Trophoblast cell (in vitro differentiated cells and primary cell): ENCODE data around the gene FES.
A peak's percentile ranks its signal among the peaks of the same experiment; 100 is the strongest.

Source experiments
- DNase-seq, 2 donors: peaks; one replicate each; pipeline ENCODE4 v3.0.0-alpha.2; 2016
- H2AFZ ChIP-seq: 2 replicates; pipeline ENCODE4 v1.6.1; 2013; ENCODE audit warnings: low read length, moderate library complexity, mild to moderate bottlenecking; ENCODE audit not compliant: insufficient read depth, poor library complexity
- H2AK5ac ChIP-seq: 2 replicates; pipeline ENCODE4 v1.6.1; 2013; ENCODE audit warnings: mild to moderate bottlenecking, low read length
- H2BK120ac ChIP-seq: 2 replicates; pipeline ENCODE4 v1.6.1; 2013; ENCODE audit warnings: low read length, mild to moderate bottlenecking, moderate library complexity; ENCODE audit not compliant: insufficient read depth, poor library complexity
- H2BK12ac ChIP-seq: 2 replicates; pipeline ENCODE4 v1.6.1; 2013; ENCODE audit warnings: mild to moderate bottlenecking, low read length, moderate library complexity
- H2BK5ac ChIP-seq: 2 replicates; pipeline ENCODE4 v1.6.1; 2013; ENCODE audit warnings: low read length, low read depth, moderate library complexity, mild to moderate bottlenecking; ENCODE audit not compliant: poor library complexity
- H3K14ac ChIP-seq: 2 replicates; pipeline ENCODE4 v1.6.1; 2013; ENCODE audit warnings: mild to moderate bottlenecking, low read length
- H3K18ac ChIP-seq: 2 replicates; pipeline ENCODE4 v1.6.1; 2013; ENCODE audit warnings: mild to moderate bottlenecking, low read length
- H3K23ac ChIP-seq: 2 replicates; pipeline ENCODE4 v1.6.1; 2013; ENCODE audit warnings: low read length
- H3K27ac ChIP-seq: 2 replicates; pipeline ENCODE4 v1.5.1; 2013; ENCODE audit warnings: low read depth, mild to moderate bottlenecking, inconsistent platforms, low read length, moderate library complexity
- H3K27me3 ChIP-seq: 2 replicates; pipeline ENCODE4 v1.6.1; 2013; ENCODE audit warnings: inconsistent platforms, mild to moderate bottlenecking, low read length, moderate library complexity; ENCODE audit not compliant: insufficient read depth
- H3K36me3 ChIP-seq, 2 experiments: 1 replicate in 1 of 2; 2 replicates in 1 of 2; pipeline ENCODE4 v1.6.1; 2013; ENCODE audit warnings: low read length in 2 of 2, mild to moderate bottlenecking in 2 of 2, moderate library complexity in 1 of 2; ENCODE audit not compliant: insufficient read depth in 2 of 2, control insufficient read depth in 1 of 2
- H3K4ac ChIP-seq: 2 replicates; pipeline ENCODE4 v1.6.1; 2013; ENCODE audit warnings: low read depth, mild to moderate bottlenecking, low read length, moderate library complexity
- H3K4me1 ChIP-seq, 2 experiments: 1 replicate in 1 of 2; 2 replicates in 1 of 2; pipeline ENCODE4 v1.6.1; 2013; ENCODE audit warnings: low read length in 2 of 2, mild to moderate bottlenecking in 2 of 2, moderate library complexity in 1 of 2; ENCODE audit not compliant: insufficient read depth in 2 of 2, control insufficient read depth in 1 of 2
- H3K4me2 ChIP-seq: 2 replicates; pipeline ENCODE4 v1.6.1; 2013; ENCODE audit warnings: inconsistent platforms, mild to moderate bottlenecking, low read length, moderate library complexity
- H3K4me3 ChIP-seq: 2 replicates; pipeline ENCODE4 v1.5.1; 2013; ENCODE audit warnings: mild to moderate bottlenecking, low read depth, low read length, inconsistent platforms
- H3K79me1 ChIP-seq: one replicate; pipeline ENCODE4 v1.6.1; 2013; ENCODE audit warnings: low read length
- H3K79me2 ChIP-seq: 2 replicates; pipeline ENCODE4 v1.6.1; 2013; ENCODE audit warnings: low read length, mild to moderate bottlenecking; ENCODE audit not compliant: control insufficient read depth, insufficient read depth, poor library complexity
- H3K9ac ChIP-seq: 2 replicates; pipeline ENCODE4 v1.6.1; 2013; ENCODE audit warnings: mild to moderate bottlenecking, low read length
- H3K9me3 ChIP-seq: 2 replicates; pipeline ENCODE4 v1.6.1; 2013; ENCODE audit warnings: low read depth, mild to moderate bottlenecking, control low read depth, inconsistent platforms, low read length; ENCODE audit not compliant: insufficient read depth
- H4K12ac ChIP-seq: 2 replicates; pipeline ENCODE4 v1.6.1; 2013; ENCODE audit warnings: low read depth, mild to moderate bottlenecking, low read length, moderate library complexity
- H4K8ac ChIP-seq: 2 replicates; pipeline ENCODE4 v1.6.1; 2013; ENCODE audit warnings: low read depth, mild to moderate bottlenecking, low read length, moderate library complexity
- H4K91ac ChIP-seq: one replicate; pipeline ENCODE4 v1.6.1; 2013; ENCODE audit warnings: low read depth, mild to moderate bottlenecking, low read length, moderate library complexity
- WGBS: extraction: QIAGEN DNeasy Blood & Tissue Kit; methylation state at CpG from one replicate; pipeline ENCODE4 v1.1.7; 2013; ENCODE audit warnings: missing lambda C conversion rate; ENCODE audit not compliant: insufficient read length, insufficient coverage; ENCODE audit errors: extremely low coverage; 5-methylcytosine and 5-hydroxymethylcytosine counted together

The FES gene

DNA sequence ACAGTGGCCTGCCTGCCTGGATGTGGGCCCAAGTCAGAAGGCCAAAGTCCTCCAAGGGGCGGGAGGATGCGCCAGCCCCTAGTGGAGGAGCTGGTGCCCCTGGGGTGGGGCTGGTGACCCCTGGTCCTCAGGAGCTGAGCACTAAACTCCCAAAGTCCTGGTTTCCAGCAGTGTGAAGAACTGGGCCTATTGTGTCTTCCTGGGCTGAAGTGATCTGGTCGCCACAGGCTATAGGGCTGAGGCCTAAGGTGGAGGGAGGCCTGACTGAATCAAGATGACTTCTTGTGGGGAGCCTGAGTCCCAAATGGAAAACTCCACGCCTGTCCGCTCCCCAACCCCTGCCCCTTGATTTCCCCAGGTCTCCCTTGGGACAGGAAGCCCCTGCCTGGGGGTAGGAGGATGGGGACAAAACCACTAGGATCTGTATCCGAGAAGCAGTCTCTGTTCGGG is 753 bp upstream of the FES start:
- H3K4me1 ChIP-seq, result peaks cover 22 to 24% of the 10 kb centered on the region in 2 experiments
- H4K12ac ChIP-seq, result peak overlapping the region; percentile 93
- peak overlapping the region; percentile 76 for H2AFZ ChIP-seq
- peaks cover 20% of the 10 kb centered on the region for H3K79me1 ChIP-seq
- H3K9me3 ChIP-seq, result peaks cover 5% of the 10 kb centered on the region
- H2BK12ac ChIP-seq, result no peak overlapping the region
- no peak overlapping the region for H3K23ac ChIP-seq
- peak overlapping the region; percentile 96 for H4K91ac ChIP-seq
- DNase-seq, result no peak
- peak overlapping the region; percentile 94 for H2BK120ac ChIP-seq
- H3K79me2 ChIP-seq, result peaks cover 9% of the 10 kb centered on the region
- H3K18ac ChIP-seq, result peak overlapping the region; percentile 97
- H3K9ac ChIP-seq, result no peak overlapping the region
- peak overlapping the region; percentile 95 for H3K14ac ChIP-seq
- peak overlapping the region; percentile 85 for H2BK5ac ChIP-seq
- peak overlapping the region; percentile 87 for H3K4ac ChIP-seq
- peak overlapping the region; percentile 54 for H3K4me2 ChIP-seq
- H3K27ac ChIP-seq, result peak overlapping the region; percentile 92
- no peaks in the 10 kb centered on the region for H3K27me3 ChIP-seq
- peak overlapping the region; percentile 98 for H4K8ac ChIP-seq
- H3K4me3 ChIP-seq, result no peak overlapping the region
- peaks cover 49 to 55% of the 10 kb centered on the region in 2 experiments for H3K36me3 ChIP-seq
- H2AK5ac ChIP-seq, result no peak overlapping the region
- WGBS, result no CpG with 5 or more reads among the region's 7 CpGs

DNA sequence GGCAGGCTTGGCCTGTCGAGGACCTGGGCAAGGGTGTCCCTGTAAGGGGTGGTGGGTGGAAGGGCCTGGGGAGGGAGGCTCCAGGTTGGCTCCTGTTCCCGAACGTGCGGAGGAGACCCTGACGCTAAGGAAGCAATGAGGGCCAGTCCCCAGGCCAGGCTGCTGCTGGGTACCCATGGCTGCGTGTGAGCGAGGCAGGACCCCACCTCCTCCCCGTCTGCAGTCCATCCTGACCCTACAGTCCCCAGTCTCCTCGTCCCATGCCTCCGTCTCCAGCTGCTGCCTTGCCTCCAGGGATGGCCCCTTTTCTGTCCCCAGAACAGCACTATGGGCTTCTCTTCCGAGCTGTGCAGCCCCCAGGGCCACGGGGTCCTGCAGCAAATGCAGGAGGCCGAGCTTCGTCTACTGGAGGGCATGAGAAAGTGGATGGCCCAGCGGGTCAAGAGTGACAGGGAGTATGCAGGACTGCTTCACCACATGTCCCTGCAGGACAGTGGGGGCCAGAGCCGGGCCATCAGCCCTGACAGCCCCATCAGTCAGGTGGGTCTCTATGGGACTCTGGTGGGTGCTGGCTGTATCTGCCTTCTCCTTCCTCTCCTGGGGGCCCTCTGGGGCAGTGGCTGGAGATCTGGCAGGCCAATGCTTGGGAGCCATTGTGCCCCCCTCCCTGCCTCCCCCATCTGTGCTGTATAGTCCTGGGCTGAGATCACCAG is 571 bp downstream of the FES start:
- peaks cover 9% of the 10 kb centered on the region for H3K79me2 ChIP-seq
- H3K4me3 ChIP-seq, result peak overlapping the region; percentile 73
- peak overlapping the region; percentile 54 for H3K4me2 ChIP-seq
- peak overlapping the region; percentile 96 for H4K91ac ChIP-seq
- peak overlapping the region; percentile 90 for H2AFZ ChIP-seq
- peak overlapping the region; percentile 15 for H2BK12ac ChIP-seq
- peak overlapping the region; percentile 79 for H3K9ac ChIP-seq
- no peaks in the 10 kb centered on the region for H3K27me3 ChIP-seq
- H3K4ac ChIP-seq, result peak overlapping the region; percentile 48
- no peak for DNase-seq
- H3K79me1 ChIP-seq, result peaks cover 20% of the 10 kb centered on the region
- H3K18ac ChIP-seq, result peak overlapping the region; percentile 95
- peaks cover 44 to 49% of the 10 kb centered on the region in 2 experiments for H3K36me3 ChIP-seq
- H3K23ac ChIP-seq, result no peak overlapping the region
- no CpG with 5 or more reads among the region's 16 CpGs for WGBS
- H4K12ac ChIP-seq, result peak overlapping the region; percentile 79
- H4K8ac ChIP-seq, result peak overlapping the region; percentile 23
- peaks cover 22 to 24% of the 10 kb centered on the region in 2 experiments for H3K4me1 ChIP-seq
- peak overlapping the region; percentile 74 for H2BK5ac ChIP-seq
- H3K9me3 ChIP-seq, result peaks cover 7% of the 10 kb centered on the region
- H3K14ac ChIP-seq, result peak overlapping the region; percentile 12
- peak overlapping the region; percentile 86 for H2BK120ac ChIP-seq
- H3K27ac ChIP-seq, result peak overlapping the region; percentile 92
- H2AK5ac ChIP-seq, result peak overlapping the region; percentile 4

DNA sequence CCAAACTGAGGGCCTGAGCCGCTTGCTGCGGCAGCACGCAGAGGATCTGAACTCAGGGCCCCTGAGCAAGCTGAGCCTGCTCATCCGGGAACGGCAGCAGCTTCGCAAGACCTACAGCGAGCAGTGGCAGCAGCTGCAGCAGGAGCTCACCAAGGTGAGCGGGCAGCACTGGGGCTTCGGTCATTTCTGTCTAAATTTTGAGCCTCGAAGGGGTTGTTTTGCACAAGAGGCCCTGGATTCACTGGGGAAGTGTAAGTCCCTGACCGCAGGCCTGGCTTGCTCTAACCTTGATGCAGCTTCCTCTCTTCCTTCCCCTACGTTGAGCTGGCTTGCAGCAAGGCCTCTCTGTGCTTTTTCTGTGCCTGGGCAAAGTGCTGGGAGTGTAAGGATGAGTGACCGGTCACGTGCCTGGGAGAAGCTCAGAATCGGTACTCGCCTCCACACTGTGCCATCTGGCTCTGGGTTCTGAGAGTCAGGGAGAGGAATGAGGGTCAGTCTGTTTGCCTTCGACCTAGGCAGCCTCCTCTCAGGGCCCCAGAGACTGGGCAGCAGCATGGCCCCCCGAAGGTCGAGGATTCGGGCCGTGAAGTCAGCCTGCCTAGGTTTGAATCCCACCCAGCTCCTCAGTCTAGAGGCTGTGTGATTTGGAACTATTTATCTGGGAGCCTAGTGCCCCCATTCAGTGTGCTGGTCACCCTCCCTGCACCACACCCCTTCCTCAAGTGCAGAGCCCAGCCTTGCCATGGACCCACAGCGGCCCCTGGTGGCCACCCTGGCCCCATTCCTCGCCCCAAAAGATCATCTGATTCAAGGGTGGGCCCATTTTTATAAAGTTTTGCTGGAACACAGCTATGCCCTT is 1.4 kb downstream of the FES start:
- peaks cover 22 to 24% of the 10 kb centered on the region in 2 experiments for H3K4me1 ChIP-seq

DNA sequence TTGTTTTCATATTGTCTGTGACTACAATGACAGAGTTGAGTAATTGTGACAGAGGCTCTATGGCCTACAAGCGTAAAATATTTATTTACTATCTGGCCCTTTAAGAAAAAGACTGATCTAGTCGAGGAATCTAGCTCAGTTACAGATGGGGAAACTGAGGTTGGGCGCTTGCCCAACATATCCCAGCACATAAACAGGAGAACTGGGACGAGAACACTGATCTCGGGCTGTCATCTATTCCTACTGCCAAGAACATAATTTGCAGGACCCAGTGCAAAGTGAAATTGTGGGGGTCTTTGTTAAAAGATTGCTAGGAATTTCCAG is 1.9 kb downstream of the FES start:
- peaks cover 7% of the 10 kb centered on the region for H3K9me3 ChIP-seq
- peaks cover 22 to 24% of the 10 kb centered on the region in 2 experiments for H3K4me1 ChIP-seq
- no peak overlapping the region for H2BK5ac ChIP-seq
- no peak overlapping the region for H3K27ac ChIP-seq
- H3K4ac ChIP-seq, result no peak overlapping the region
- H3K14ac ChIP-seq, result no peak overlapping the region
- DNase-seq, result no peak
- H3K79me1 ChIP-seq, result peaks cover 20% of the 10 kb centered on the region
- no peak overlapping the region for H2AK5ac ChIP-seq
- no peak overlapping the region for H3K4me3 ChIP-seq
- no peak overlapping the region for H2BK12ac ChIP-seq
- H3K23ac ChIP-seq, result no peak overlapping the region
- H4K12ac ChIP-seq, result no peak overlapping the region
- peaks cover 43 to 48% of the 10 kb centered on the region in 2 experiments for H3K36me3 ChIP-seq
- H4K91ac ChIP-seq, result no peak overlapping the region
- no peak overlapping the region for H2BK120ac ChIP-seq
- no peak overlapping the region for H3K4me2 ChIP-seq
- H2AFZ ChIP-seq, result no peak overlapping the region
- H4K8ac ChIP-seq, result no peak overlapping the region
- H3K18ac ChIP-seq, result no peak overlapping the region
- no CpG with 5 or more reads among the region's 5 CpGs for WGBS
- no peak overlapping the region for H3K9ac ChIP-seq
- H3K27me3 ChIP-seq, result no peaks in the 10 kb centered on the region
- H3K79me2 ChIP-seq, result peaks cover 9% of the 10 kb centered on the region

More for the DNA sequence above, 1.4 kb downstream of the FES start:
- Histone ChIP-seq H2AK5ac (peak overlapping the region; percentile 53), H3K14ac (peak overlapping the region; percentile 38), H3K23ac (no peak overlapping the region), H4K8ac (peak overlapping the region; percentile 23), H3K9me3 (peaks cover 7% of the 10 kb centered on the region), H3K36me3 (peaks cover 43 to 49% of the 10 kb centered on the region in 2 experiments), H2BK120ac (peak overlapping the region; percentile 86), H2BK12ac (peak overlapping the region; percentile 74), H4K91ac (peak overlapping the region; percentile 96), H3K9ac (no peak overlapping the region), H2AFZ (peak overlapping the region; percentile 8), H3K4me3 (no peak overlapping the region), H2BK5ac (no peak overlapping the region), H3K79me2 (peaks cover 9% of the 10 kb centered on the region), H3K79me1 (peaks cover 20% of the 10 kb centered on the region), H4K12ac (no peak overlapping the region), H3K18ac (peak overlapping the region; percentile 11), H3K27ac (peak overlapping the region; percentile 92), H3K4ac (peak overlapping the region; percentile 16), H3K4me2 (no peak overlapping the region), H3K27me3 (no peaks in the 10 kb centered on the region)
- no CpG with 5 or more reads among the region's 23 CpGs for WGBS
- DNase-seq, result peak; percentile 59 to 63
